OCI-LY7 (cell line): ENCODE data around the gene RANGRF. TPM values are rescaled to one million over a fixed set of nuclear protein-coding genes. Genes with fewer than 3 reads are reported as not detected.

Experiments
- BruUV-seq: library from RNA; stranded (reverse); fragments of 400-500 nt; replicated peaks from 2 replicates; lab custom pipeline; 2021; lab: Mats Ljungman, UMichigan
- CTCF ChIA-PET: fragments of 300-600 bp; sonication (Branson Sonifier 250); formaldehyde crosslinking; loops from one replicate; lab custom pipeline; 2022; ENCODE audit warnings: antibody characterized with exemption; ENCODE audit not compliant: unreplicated experiment; lab: Charles Lee
- POLR2A ChIA-PET: fragments of 300-600 bp; sonication (Branson Sonifier 250); formaldehyde crosslinking; loops from one replicate; lab custom pipeline; 2022; ENCODE audit warnings: antibody characterized with exemption; lab: Charles Lee
- DNase-seq: peaks from one replicate; pipeline ENCODE4 v3.0.0-alpha.2; 2015; ENCODE audit warnings: low spot score
- H2AFZ ChIP-seq: fragments of 200-600 bp; sonication (generic), shearing (Covaris generic); 2 replicates; pipeline ENCODE4 v1.6.1; 2014; ENCODE audit warnings: mild to moderate bottlenecking, antibody characterized with exemption, low read length, moderate library complexity
- H3K27ac ChIP-seq: fragments of 200-600 bp; sonication (generic); 2 replicates; pipeline ENCODE4 v1.5.1; 2014; ENCODE audit warnings: mixed run types, low read depth, mild to moderate bottlenecking, moderate library complexity, low read length, inconsistent platforms; ENCODE audit not compliant: poor library complexity, severe bottlenecking
- H3K36me3 ChIP-seq: fragments of 200-600 bp; sonication (generic); 2 replicates; pipeline ENCODE4 v1.6.1; 2014; ENCODE audit warnings: mild to moderate bottlenecking, antibody characterized with exemption, low read length, moderate library complexity, mixed read lengths; ENCODE audit not compliant: insufficient read depth
- H3K4me1 ChIP-seq: fragments of 200-600 bp; sonication (generic); 2 replicates; pipeline ENCODE4 v1.5.1; 2014; ENCODE audit warnings: mild to moderate bottlenecking, low read length; ENCODE audit not compliant: insufficient read depth, poor library complexity, severe bottlenecking
- H3K4me2 ChIP-seq: fragments of 200-600 bp; sonication (generic); 2 replicates; pipeline ENCODE4 v1.6.1; 2014; ENCODE audit warnings: mild to moderate bottlenecking, low read length
- H3K4me3 ChIP-seq: fragments of 200-600 bp; sonication (generic); 2 replicates; pipeline ENCODE4 v1.5.1; 2014; ENCODE audit warnings: mild to moderate bottlenecking, low read depth, low read length; ENCODE audit not compliant: poor library complexity, severe bottlenecking
- H3K79me2 ChIP-seq: fragments of 200-600 bp; sonication (generic); 2 replicates; pipeline ENCODE4 v1.6.1; 2016; ENCODE audit warnings: low read depth, mild to moderate bottlenecking, low read length, moderate library complexity, mixed read lengths; ENCODE audit not compliant: insufficient read depth
- H3K9me2 ChIP-seq: fragments of 200-600 bp; sonication (generic); 2 replicates; pipeline ENCODE4 v1.6.1; 2016; ENCODE audit warnings: mild to moderate bottlenecking, low read length, mixed read lengths; ENCODE audit not compliant: insufficient read depth
- H3K9me3 ChIP-seq: fragments of 200-600 bp; sonication (generic); 2 replicates; pipeline ENCODE4 v1.6.1; 2014; ENCODE audit warnings: mild to moderate bottlenecking, mixed run types, low read length, mixed read lengths
- H4K20me1 ChIP-seq: fragments of 200-600 bp; sonication (generic); 2 replicates; pipeline ENCODE4 v1.6.1; 2014; ENCODE audit warnings: mild to moderate bottlenecking, antibody characterized with exemption, low read length, moderate library complexity, mixed read lengths; ENCODE audit not compliant: insufficient read depth
- EZH2phosphoT487 ChIP-seq: fragments of 200-600 bp; sonication (generic); IDR thresholded peaks from 2 replicates; pipeline ENCODE4 v1.6.1; 2018; ENCODE audit warnings: low read depth, borderline replicate concordance, mild to moderate bottlenecking, mixed run types, antibody characterized with exemption, low read length, moderate library complexity, mixed read lengths
- intact Hi-C: fragments of 100-400 bp; cut with micrococcal nuclease; formaldehyde crosslinking; loops from one replicate; pipeline ENCODE4 v1.10.0; 2022; ENCODE audit not compliant: unreplicated experiment
- total RNA-seq, 2 experiments: library from RNA; depleted of rRNA in 1 of 2; stranded (reverse); fragments of >200 nt in 1 of 2; shearing (Covaris generic) in 1 of 2; gene quantifications; 2 replicates each; pipeline ENCODE4 v1.2.3, GENCODE V29; 2014 to 2022
- TF ChIP-seq, protein P1 (sequence below): fragments of 200-600 bp; sonication (generic); conservative IDR thresholded peaks from 2 replicates; pipeline ENCODE4 v1.5.1; 2014; ENCODE audit warnings: mild to moderate bottlenecking, antibody characterized with exemption, low read length, moderate library complexity, mixed read lengths

The RANGRF gene
- total RNA-seq, 2 experiments from 2014 or later: 32.2 to 43.3 TPM

DNA sequence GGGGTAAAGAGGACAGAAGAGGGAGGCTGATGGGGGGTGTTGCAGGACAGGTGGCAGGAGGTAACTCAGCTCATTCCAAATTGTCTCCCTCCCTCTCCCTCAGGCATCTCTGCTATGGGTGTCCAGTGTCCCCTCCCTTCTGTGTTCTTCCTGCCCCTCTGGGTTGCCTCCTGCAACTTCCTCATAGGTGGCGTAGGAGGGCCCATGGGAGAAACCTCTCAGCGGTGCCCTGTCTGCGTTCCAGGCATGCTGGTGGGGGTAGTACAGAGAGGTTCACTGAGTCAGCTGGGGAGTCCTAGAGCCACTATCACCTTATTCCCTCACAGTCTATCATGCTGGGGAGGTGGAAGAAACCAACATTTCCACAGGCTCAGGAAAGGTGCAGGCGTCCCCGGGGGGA is 36.5 kb downstream of the RANGRF start:
- no peak overlapping the region for H3K4me3 ChIP-seq
- H3K4me2 ChIP-seq: no peak overlapping the region
- intact Hi-C loops: no loop called here
- H3K9me3 ChIP-seq: no peaks in the 10 kb centered on the region
- DNase-seq: no peak
- ChIA-PET CTCF (no interaction called here), POLR2A (no interaction called here)
- no peaks in the 10 kb centered on the region for H4K20me1 ChIP-seq
- H3K27ac ChIP-seq: no peak overlapping the region
- H3K4me1 ChIP-seq: no peaks in the 10 kb centered on the region
- BruUV-seq: no TSS peak
- no peaks in the 10 kb centered on the region for H3K79me2 ChIP-seq
- no peaks in the 10 kb centered on the region for H3K36me3 ChIP-seq
- H3K9me2 ChIP-seq: no peaks in the 10 kb centered on the region
- TF ChIP-seq EZH2phosphoT487: no peak
- H2AFZ ChIP-seq: no peak overlapping the region

DNA sequence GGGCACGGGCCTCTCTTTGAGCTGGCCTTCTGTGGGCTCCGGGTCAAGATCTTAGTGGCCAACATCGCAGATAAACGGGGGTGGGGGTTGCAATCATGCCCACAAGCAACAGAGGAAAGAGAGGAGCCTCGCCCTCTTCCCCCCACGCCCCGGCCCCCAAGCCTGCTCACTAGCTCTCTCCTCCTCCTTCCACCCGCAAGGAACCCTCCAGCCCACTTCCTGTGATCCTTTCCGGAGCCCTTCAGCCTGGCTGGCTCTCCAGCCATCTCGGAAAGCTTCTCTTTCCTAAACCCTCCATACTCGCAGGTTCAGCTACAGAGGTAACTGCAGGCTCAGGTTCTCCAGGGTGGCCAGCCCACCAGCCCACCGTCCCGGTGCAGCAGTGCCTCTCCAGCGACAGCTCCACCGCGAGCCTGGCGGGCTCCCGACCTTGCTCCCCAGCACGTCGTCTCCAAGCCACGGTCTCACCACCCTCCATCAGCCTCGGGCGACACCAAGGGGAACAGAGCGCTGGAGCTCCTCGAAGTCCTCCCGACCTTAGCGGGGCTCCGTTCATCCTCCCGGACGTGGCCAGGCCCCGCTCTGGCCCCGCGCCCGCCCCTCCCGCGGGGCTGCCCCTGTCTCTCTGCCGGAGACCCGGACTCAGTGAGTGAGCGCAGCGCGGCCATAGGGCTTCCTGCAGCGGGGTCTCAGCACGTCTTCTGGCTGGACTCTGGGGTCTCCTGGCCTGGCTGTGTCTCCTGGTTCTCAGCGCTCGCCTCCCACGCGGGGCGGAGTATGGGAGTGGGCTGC is 38.2 kb downstream of the RANGRF start:
- Histone ChIP-seq H3K4me2 (no peak overlapping the region), H3K4me1 (no peaks in the 10 kb centered on the region), H3K79me2 (no peaks in the 10 kb centered on the region), H3K36me3 (no peaks in the 10 kb centered on the region), H3K9me2 (no peaks in the 10 kb centered on the region), H4K20me1 (no peaks in the 10 kb centered on the region), H3K27ac (no peak overlapping the region), H3K9me3 (no peaks in the 10 kb centered on the region), H2AFZ (no peak overlapping the region), H3K4me3 (no peak overlapping the region)
- intact Hi-C loops: no loop called here
- no TSS peak for BruUV-seq
- DNase-seq: no peak
- TF ChIP-seq, protein P1, sequence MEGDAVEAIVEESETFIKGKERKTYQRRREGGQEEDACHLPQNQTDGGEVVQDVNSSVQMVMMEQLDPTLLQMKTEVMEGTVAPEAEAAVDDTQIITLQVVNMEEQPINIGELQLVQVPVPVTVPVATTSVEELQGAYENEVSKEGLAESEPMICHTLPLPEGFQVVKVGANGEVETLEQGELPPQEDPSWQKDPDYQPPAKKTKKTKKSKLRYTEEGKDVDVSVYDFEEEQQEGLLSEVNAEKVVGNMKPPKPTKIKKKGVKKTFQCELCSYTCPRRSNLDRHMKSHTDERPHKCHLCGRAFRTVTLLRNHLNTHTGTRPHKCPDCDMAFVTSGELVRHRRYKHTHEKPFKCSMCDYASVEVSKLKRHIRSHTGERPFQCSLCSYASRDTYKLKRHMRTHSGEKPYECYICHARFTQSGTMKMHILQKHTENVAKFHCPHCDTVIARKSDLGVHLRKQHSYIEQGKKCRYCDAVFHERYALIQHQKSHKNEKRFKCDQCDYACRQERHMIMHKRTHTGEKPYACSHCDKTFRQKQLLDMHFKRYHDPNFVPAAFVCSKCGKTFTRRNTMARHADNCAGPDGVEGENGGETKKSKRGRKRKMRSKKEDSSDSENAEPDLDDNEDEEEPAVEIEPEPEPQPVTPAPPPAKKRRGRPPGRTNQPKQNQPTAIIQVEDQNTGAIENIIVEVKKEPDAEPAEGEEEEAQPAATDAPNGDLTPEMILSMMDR: no peak
- no peak for TF ChIP-seq EZH2phosphoT487
- POLR2A ChIA-PET: interaction anchor here (0.6 kb wide), 2 partner anchors 11 to 55 kb away, joined by 3 read pairs; no protein-coding TSS in a partner anchor
- CTCF ChIA-PET: no interaction called here

DNA sequence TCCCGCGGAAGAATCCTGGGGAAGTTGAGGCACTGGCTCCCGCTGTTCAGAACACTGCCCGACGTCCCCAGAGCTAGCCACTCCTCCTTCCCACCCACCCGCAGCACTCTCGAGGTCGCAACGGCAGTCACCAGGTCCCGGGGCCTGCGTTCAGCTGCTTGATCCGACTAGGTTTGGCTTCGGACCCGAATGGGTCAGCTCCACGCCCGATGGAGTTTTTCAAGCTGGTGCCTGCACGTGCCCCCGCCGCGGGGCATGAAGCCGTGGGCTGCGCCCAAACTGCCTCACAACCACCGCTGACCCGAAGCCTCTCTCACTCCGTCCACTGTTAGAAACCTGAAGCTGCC is 38.8 kb downstream of the RANGRF start:
- Histone ChIP-seq H3K4me2 (no peak overlapping the region), H3K9me2 (no peaks in the 10 kb centered on the region), H3K4me1 (no peaks in the 10 kb centered on the region), H3K4me3 (no peak overlapping the region), H3K9me3 (no peaks in the 10 kb centered on the region), H3K36me3 (no peaks in the 10 kb centered on the region), H3K79me2 (no peaks in the 10 kb centered on the region), H4K20me1 (no peaks in the 10 kb centered on the region), H3K27ac (no peak overlapping the region), H2AFZ (no peak overlapping the region)
- TF ChIP-seq, protein P1: no peak
- TF ChIP-seq EZH2phosphoT487: no peak
- no TSS peak for BruUV-seq
- no peak for DNase-seq
- ChIA-PET POLR2A (no interaction called here), CTCF (no interaction called here)
- intact Hi-C loops: no loop called here
